ENCODE data around the gene STK26.
"Not testable (repeated sequence)": the region's sequence is repeated elsewhere in the genome, so short reads cannot be mapped to it uniquely, and the experiment has no call there.

The STK26 gene

DNA sequence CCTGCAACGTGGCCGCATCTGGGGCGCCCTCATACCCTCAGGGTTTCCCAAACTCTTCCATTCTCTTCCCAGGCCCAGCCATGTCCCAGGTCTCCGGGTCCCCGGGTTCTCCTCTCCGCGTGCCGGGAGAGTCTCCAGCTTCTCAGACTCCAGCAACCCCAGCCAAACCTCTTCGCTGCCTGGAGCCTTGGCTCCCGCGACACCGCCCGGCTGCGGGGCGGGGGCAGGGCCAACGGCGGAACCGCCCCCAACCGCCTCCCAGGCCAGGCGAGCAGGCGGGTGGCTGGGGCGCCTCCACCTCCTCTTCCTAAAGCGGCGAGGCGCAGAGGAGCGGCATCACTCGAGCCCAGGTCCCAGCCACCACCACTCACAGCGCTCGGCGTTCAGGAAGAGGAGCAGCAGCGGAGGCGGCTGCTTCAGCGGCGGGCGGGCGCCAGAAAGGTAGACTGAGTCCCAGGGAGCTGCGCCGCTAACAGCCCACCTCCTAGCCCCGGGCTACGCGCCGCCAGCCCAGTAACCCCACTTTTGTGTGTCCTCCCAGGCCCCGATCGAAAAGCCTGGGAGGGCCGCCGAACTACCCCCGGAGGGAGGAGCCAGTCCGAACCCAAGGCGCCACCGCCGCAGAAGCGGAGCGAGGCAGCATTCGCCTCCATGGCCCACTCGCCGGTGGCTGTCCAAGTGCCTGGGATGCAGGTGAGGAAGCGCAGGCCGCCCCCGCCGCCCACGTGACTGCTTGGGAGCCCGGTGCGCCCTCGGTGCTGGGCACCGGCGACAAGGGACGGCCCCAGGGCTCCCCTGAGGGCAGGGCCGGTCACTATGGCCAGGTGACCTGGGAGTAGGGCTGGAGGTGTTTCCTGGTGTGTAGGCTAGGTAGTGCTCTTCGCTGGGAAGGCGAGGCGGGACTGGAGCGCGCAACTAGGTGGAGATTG is at the start of gene STK26:
Gene STK26 (plus strand): TSS at position 336 of the 929 bp plus-strand sequence. CDS start 316 bp downstream, at position 652.
- no peak for DNase-seq (ENCODE audit: low read depth)

DNA sequence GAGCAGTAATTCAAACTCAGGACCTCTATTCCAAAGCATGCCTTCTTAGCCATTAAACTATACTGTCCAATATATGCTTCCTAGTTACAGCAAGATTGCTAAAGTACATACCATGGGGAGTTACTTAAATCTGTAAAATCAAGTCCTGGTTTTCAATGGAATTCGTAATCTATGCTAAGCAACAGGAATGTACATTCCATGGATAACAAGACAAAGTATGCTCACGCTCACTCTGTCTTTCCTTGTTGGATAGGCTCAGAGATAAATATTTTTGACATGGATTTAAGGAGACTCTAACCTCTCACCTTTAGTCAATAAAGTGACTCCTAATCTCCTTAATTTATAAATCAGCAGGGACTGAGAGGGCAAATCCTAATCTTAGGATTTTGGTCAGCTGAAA is 47.3 kb upstream of the STK26 start:
- DNase-seq (ENCODE audit: low read depth), result no peak

- no peak for DNase-seq (ENCODE audit: low read depth)
Observed at GRCh38 chrX:131977619-131978018, 45.5 kb upstream of the STK26 start.

GRCh38 chrX:131979116-131979515 is 44.0 kb upstream of the STK26 start:
- DNase-seq (ENCODE audit: low read depth), result no peak

GRCh38 chrX:131985526-131986049 is 37.5 kb upstream of the STK26 start:
- DNase-seq (ENCODE audit: low read depth), result no peak

DNA sequence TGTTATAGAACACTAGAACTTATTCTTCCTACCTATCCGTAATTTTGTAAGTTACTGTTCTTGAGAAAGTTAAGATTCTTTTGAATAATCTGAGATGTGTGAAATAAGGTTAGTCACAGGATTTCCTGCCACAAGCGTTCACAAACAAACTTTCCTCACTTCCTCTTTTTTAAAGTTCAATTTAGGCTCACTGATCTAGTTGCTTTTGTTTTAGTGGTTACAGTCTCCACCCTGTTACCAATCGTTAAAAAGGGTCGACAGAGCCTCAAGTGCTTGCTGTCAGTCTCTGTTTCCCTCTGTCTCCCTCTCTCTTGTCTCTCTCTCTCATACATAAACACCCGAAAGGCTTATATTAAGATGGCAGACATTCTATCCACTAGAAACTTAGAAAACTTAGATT is 35.9 kb upstream of the STK26 start:
- no peak for DNase-seq (ENCODE audit: low read depth)

- DNase-seq (ENCODE audit: low read depth), result no peak
Observed at GRCh38 chrX:131988236-131988635, 34.9 kb upstream of the STK26 start.

DNA sequence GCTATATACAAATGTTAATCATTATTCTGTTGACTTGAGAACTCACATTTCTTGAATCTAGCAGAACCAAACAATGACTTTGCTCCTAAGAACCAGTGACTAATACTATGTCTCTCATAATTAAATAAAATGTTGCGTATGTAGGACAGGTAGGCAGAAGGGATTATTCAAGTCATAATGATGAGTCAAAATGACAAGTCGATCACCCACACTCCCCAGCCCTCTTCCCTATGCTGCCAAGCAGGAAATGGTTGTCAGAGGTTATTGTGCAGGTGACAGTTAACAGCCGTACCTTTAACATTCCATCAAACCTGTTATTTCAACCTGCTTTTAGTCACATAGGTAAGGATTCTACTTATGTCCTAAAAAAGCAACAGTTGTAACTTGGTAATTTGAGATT is 22.0 kb upstream of the STK26 start:
- DNase-seq (ENCODE audit: low read depth), result no peak

- no peak for DNase-seq (ENCODE audit: low read depth)
Observed at GRCh38 chrX:132004728-132005127, 18.4 kb upstream of the STK26 start.

GRCh38 chrX:132009350-132009749 is 13.8 kb upstream of the STK26 start:
- DNase-seq (ENCODE audit: low read depth), result no peak

DNA sequence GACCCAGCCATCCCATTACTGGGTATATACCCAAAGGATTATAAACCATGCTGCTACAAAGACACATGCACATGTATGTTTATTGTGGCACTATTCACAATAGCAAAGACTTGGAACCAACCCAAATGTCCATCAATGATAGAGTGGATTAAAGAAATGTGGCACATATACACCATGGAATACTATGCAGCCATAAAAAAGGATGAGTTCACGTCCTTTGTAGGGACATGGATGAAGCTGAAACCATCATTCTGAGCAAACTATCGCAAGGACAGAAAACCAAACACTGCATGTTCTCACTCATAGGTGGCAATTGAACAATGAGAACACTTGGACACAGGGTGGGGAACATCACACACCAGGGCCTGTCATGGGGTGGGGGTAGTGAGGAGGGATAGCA is 12.9 kb upstream of the STK26 start:
- DNase-seq (ENCODE audit: low read depth), result not testable (repeated sequence)

- no peak for DNase-seq (ENCODE audit: low read depth)
Observed at GRCh38 chrX:132015875-132016274, 7.2 kb upstream of the STK26 start.

DNA sequence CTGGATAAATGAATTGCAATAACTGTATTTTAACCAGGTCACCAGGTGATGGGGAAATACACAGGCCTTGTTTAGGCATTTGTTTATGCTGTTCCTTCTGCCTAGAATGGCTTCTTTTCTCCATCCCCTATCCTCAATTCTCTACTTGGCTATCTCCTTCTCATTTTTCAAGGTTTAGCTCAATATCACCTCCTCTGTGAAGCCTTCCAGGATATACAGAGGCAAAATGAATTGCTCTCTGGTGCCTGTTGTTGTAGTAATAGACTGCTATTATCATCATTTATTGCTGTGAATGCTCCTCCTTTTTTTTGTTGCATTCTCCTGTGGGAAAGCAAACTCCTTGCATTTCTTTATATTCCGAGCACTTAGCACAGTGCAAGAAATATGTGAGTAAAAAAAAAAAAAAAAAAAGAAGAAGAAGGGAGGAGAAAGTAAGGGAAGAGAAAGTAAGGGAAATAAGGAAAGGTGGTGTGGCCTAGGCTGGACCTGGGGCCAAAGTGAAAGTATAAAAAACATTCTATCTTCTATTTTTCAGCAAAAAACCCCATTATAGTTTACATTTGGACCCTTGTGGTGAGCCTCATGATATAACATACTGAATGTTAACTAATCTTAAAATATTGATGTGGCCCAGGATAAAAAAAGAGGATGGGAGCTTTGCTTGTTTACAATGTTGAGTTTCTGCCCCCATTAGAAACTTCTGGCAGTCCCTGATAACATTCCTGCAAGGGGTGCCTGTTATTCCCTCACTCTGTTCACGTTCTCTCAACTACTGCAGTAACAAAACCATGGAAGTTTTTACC is 6.3 kb upstream of the STK26 start:
- no peak for DNase-seq (ENCODE audit: low read depth)

GRCh38 chrX:132017431-132018185 is 5.5 kb upstream of the STK26 start:
- DNase-seq (ENCODE audit: low read depth), result no peak

GRCh38 chrX:132022198-132022966 is 720 bp upstream of the STK26 start:
- no peak for DNase-seq (ENCODE audit: low read depth)

DNA sequence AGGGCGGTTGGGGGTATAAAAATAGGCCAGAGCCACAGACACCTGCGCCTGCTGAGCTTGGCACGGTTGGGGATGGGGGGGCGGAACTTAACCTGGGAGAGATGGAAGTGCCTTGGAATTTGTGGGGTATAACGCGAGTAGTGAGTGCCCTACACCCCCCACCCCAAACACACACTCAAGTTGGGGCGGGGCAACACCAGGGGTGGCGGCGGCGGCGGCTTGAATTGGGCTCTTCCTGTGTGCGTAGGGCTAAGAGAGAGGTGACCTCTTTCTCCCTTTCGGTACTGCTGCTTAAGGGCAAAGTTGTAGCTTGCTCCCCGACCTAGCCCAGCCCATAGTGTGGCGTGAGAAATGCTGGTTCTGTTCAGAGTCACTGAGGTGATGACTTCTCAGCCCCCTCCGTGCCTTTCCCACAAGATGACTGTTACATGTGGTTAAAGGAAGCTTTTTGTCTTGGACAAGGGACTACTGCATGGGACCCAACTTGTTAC is 839 bp downstream of the STK26 start:
- DNase-seq (ENCODE audit: low read depth), result no peak

GRCh38 chrX:132025041-132025440 is 1.9 kb downstream of the STK26 start:
- no peak for DNase-seq (ENCODE audit: low read depth)

- no peak for DNase-seq (ENCODE audit: low read depth)
Observed at GRCh38 chrX:132030264-132030663, 7.2 kb downstream of the STK26 start.

GRCh38 chrX:132031867-132032266 is 8.8 kb downstream of the STK26 start:
- no peak for DNase-seq (ENCODE audit: low read depth)

- DNase-seq (ENCODE audit: low read depth), result no peak
Observed at GRCh38 chrX:132033166-132033565, 10.1 kb downstream of the STK26 start.

DNA sequence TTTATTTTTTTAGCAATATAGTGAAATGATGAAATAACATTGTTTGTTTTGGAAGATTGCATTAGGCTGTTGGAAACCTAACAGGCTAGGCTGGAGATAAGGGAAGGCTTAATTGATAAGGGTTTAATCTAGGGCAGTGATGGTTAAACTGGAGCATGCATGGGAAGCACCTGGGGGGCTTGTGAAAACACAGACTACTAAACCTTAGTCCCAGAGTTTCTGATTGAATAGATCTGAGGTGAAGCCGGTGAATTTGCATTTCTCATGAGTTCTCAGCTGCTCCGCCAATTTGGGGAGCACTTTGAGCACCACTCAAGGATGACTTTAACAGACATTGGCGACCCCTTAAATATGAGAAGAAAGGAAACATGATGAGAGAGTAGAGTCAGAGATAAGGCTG is 11.5 kb downstream of the STK26 start:
- no peak for DNase-seq (ENCODE audit: low read depth)

Measured in non-pigmented ciliary epithelial cell (primary cell).